Measurements from ENCODE around the gene SMOC1. TPM values are rescaled to one million over a fixed set of nuclear protein-coding genes. Genes with fewer than 3 reads are reported as not detected.

Gene SMOC1
- total RNA-seq, 1 donor from 2014 or later: 89.3 TPM

GRCh38 chr14:70033116-70033515 lies 153.9 kb downstream of the SMOC1 start:
- no peaks in the 10 kb centered on the region for H3K36me3 ChIP-seq
- peaks cover 7% of the 10 kb centered on the region for H3K27me3 Mint-ChIP-seq (ENCODE audit: insufficient read depth, low read depth)
- H3K27ac Mint-ChIP-seq: no peak overlapping the region

GRCh38 chr14:70033561-70033960 lies 154.3 kb downstream of the SMOC1 start:
- no peak overlapping the region for H2AFZ ChIP-seq (replicated peaks)
- TF ChIP-seq EZH2phosphoT487 (IDR thresholded peaks at IDR 0.05) (no peak), EZH2 (IDR thresholded peaks at IDR 0.05) (no peak)
- H3K9ac ChIP-seq: no peak overlapping the region
- peaks cover 12% of the 10 kb centered on the region for H3K4me1 ChIP-seq
- no peak overlapping the region for H3K4me2 ChIP-seq
- no peaks in the 10 kb centered on the region for H4K20me1 ChIP-seq (ENCODE audit: low read depth)
- H3K9me3 ChIP-seq (ENCODE audit: low read depth): no peaks in the 10 kb centered on the region
- H3K4me1 Mint-ChIP-seq: peaks cover 14% of the 10 kb centered on the region
- H3K27ac ChIP-seq: peak overlapping the region; percentile 39
- peaks cover 7% of the 10 kb centered on the region for H3K27me3 Mint-ChIP-seq (ENCODE audit: insufficient read depth, low read depth)
- peaks cover 18% of the 10 kb centered on the region for H3F3A ChIP-seq (ENCODE audit: low read depth)
- no peaks in the 10 kb centered on the region for H3K79me2 ChIP-seq (ENCODE audit: low read depth)
- H3K27ac Mint-ChIP-seq: no peak overlapping the region
- H3K4me3 ChIP-seq: no peak overlapping the region
- no peak for DNase-seq (ENCODE audit: low spot score)
- H3K36me3 ChIP-seq: no peaks in the 10 kb centered on the region
- H3K27me3 ChIP-seq: no peaks in the 10 kb centered on the region
- no peaks in the 10 kb centered on the region for H3K9me3 Mint-ChIP-seq
- H3K36me3 Mint-ChIP-seq: peaks cover 2% of the 10 kb centered on the region
- H3K4me3 Mint-ChIP-seq: no peak overlapping the region

More at GRCh38 chr14:70033116-70033515, 153.9 kb downstream of the SMOC1 start:
- H3K4me3 Mint-ChIP-seq: no peak overlapping the region
- peaks cover 21% of the 10 kb centered on the region for H3F3A ChIP-seq (ENCODE audit: low read depth)
- H4K20me1 ChIP-seq (ENCODE audit: low read depth): peaks cover 3% of the 10 kb centered on the region
- no peak overlapping the region for H3K4me3 ChIP-seq
- peak overlapping the region; percentile 39 for H3K27ac ChIP-seq
- DNase-seq (ENCODE audit: low spot score): no peak
- no peak overlapping the region for H3K4me2 ChIP-seq
- H3K36me3 Mint-ChIP-seq: peaks cover 2% of the 10 kb centered on the region
- no peaks in the 10 kb centered on the region for H3K27me3 ChIP-seq
- no peaks in the 10 kb centered on the region for H3K9me3 ChIP-seq (ENCODE audit: low read depth)
- no peaks in the 10 kb centered on the region for H3K79me2 ChIP-seq (ENCODE audit: low read depth)
- H3K9me3 Mint-ChIP-seq: no peaks in the 10 kb centered on the region
- H3K4me1 ChIP-seq: peaks cover 12% of the 10 kb centered on the region
- H3K4me1 Mint-ChIP-seq: peaks cover 18% of the 10 kb centered on the region
- no peak overlapping the region for H2AFZ ChIP-seq (replicated peaks)
- no peak for TF ChIP-seq CTCF (IDR thresholded peaks at IDR 0.05)
- TF ChIP-seq EZH2 (IDR thresholded peaks at IDR 0.05): no peak
- TF ChIP-seq EZH2phosphoT487 (IDR thresholded peaks at IDR 0.05): no peak
- H3K9ac ChIP-seq: no peak overlapping the region

- H3K4me2 ChIP-seq: no peak overlapping the region
- peaks cover 18% of the 10 kb centered on the region for H3F3A ChIP-seq (ENCODE audit: low read depth)
- peaks cover 7% of the 10 kb centered on the region for H3K27me3 Mint-ChIP-seq (ENCODE audit: insufficient read depth, low read depth)
- DNase-seq (ENCODE audit: low spot score): no peak
- H2AFZ ChIP-seq (replicated peaks): no peak overlapping the region
- no peak for TF ChIP-seq EZH2 (IDR thresholded peaks at IDR 0.05)
- no peak for TF ChIP-seq EZH2phosphoT487 (IDR thresholded peaks at IDR 0.05)
- TF ChIP-seq CTCF (IDR thresholded peaks at IDR 0.05): no peak
- peaks cover 10% of the 10 kb centered on the region for H3K4me1 Mint-ChIP-seq
- no peaks in the 10 kb centered on the region for H4K20me1 ChIP-seq (ENCODE audit: low read depth)
- no peaks in the 10 kb centered on the region for H3K79me2 ChIP-seq (ENCODE audit: low read depth)
- no peaks in the 10 kb centered on the region for H3K36me3 ChIP-seq
- H3K4me1 ChIP-seq: peaks cover 12% of the 10 kb centered on the region
- no peak overlapping the region for H3K27ac Mint-ChIP-seq
- no peaks in the 10 kb centered on the region for H3K27me3 ChIP-seq
- no peak overlapping the region for H3K4me3 Mint-ChIP-seq
- H3K36me3 Mint-ChIP-seq: peaks cover 2% of the 10 kb centered on the region
- no peak overlapping the region for H3K9ac ChIP-seq
- no peak overlapping the region for H3K27ac ChIP-seq
- no peaks in the 10 kb centered on the region for H3K9me3 ChIP-seq (ENCODE audit: low read depth)
- no peak overlapping the region for H3K4me3 ChIP-seq
- H3K9me3 Mint-ChIP-seq: no peaks in the 10 kb centered on the region
These were observed 155.0 kb downstream of the SMOC1 start for GRCh38 chr14:70034257-70034656.

- no peak overlapping the region for H3K9ac ChIP-seq
- DNase-seq (ENCODE audit: low spot score): peak; percentile 61
- no peaks in the 10 kb centered on the region for H3K79me2 ChIP-seq (ENCODE audit: low read depth)
- H3K9me3 Mint-ChIP-seq: no peaks in the 10 kb centered on the region
- H3K27me3 ChIP-seq: no peaks in the 10 kb centered on the region
- H4K20me1 ChIP-seq (ENCODE audit: low read depth): no peaks in the 10 kb centered on the region
- H3K27me3 Mint-ChIP-seq (ENCODE audit: insufficient read depth, low read depth): peaks cover 2% of the 10 kb centered on the region
- no peak overlapping the region for H2AFZ ChIP-seq (replicated peaks)
- no peak overlapping the region for H3K27ac ChIP-seq
- H3K36me3 ChIP-seq: no peaks in the 10 kb centered on the region
- no peak overlapping the region for H3K4me3 Mint-ChIP-seq
- H3K4me2 ChIP-seq: no peak overlapping the region
- peaks cover 7% of the 10 kb centered on the region for H3K4me1 Mint-ChIP-seq
- H3K4me3 ChIP-seq: no peak overlapping the region
- H3K27ac Mint-ChIP-seq: no peak overlapping the region
- no peaks in the 10 kb centered on the region for H3K9me3 ChIP-seq (ENCODE audit: low read depth)
- TF ChIP-seq EZH2phosphoT487 (IDR thresholded peaks at IDR 0.05) (no peak), CTCF (IDR thresholded peaks at IDR 0.05) (peak; percentile 61), EZH2 (IDR thresholded peaks at IDR 0.05) (no peak)
- peaks cover 12% of the 10 kb centered on the region for H3K4me1 ChIP-seq
- H3F3A ChIP-seq (ENCODE audit: low read depth): peaks cover 18% of the 10 kb centered on the region
- no peaks in the 10 kb centered on the region for H3K36me3 Mint-ChIP-seq
These were observed 157.4 kb downstream of the SMOC1 start for GRCh38 chr14:70036665-70037064.
